Epithelial cell of esophagus (primary cell): Measurements from ENCODE around the gene ITPR1.
A peak's percentile ranks its signal among the peaks of the same experiment; 100 is the strongest.

Source experiments
- DNase-seq: peaks from one replicate; pipeline ENCODE4 v3.0.0; 2010; ENCODE audit warnings: low read depth
- H3K4me3 ChIP-seq: 2 replicates; pipeline ENCODE4 v1.5.1; 2011; ENCODE audit warnings: mild to moderate bottlenecking, low read length, control low read depth
- CTCF ChIP-seq: IDR thresholded peaks from 2 replicates; pipeline ENCODE4 v1.5.1; 2011; ENCODE audit warnings: low read depth, mild to moderate bottlenecking, low read length, control low read depth, inconsistent platforms; ENCODE audit not compliant: insufficient read depth; ENCODE audit errors: missing control alignments

The ITPR1 gene

GRCh38 chr3:4721511-4721911 lies 228.4 kb downstream of the ITPR1 start:
- no peak overlapping the region for H3K4me3 ChIP-seq
- TF ChIP-seq CTCF = no peak
- DNase-seq = no peak

- peak; percentile 65 for TF ChIP-seq CTCF
- no peak overlapping the region for H3K4me3 ChIP-seq
- peak; percentile 85 for DNase-seq
Observed at GRCh38 chr3:4722103-4722502, 229.0 kb downstream of the ITPR1 start.

GRCh38 chr3:4724051-4724629 lies 231.0 kb downstream of the ITPR1 start:
- H3K4me3 ChIP-seq = no peak overlapping the region
- TF ChIP-seq CTCF = no peak

GRCh38 chr3:4726549-4726948 lies 233.4 kb downstream of the ITPR1 start:
- no peak overlapping the region for H3K4me3 ChIP-seq
- no peak for TF ChIP-seq CTCF
- DNase-seq = peak; percentile 72

More at GRCh38 chr3:4724051-4724629, 231.0 kb downstream of the ITPR1 start:
- DNase-seq = no peak

GRCh38 chr3:4729061-4729973 lies 236.2 kb downstream of the ITPR1 start:
- no peak overlapping the region for H3K4me3 ChIP-seq
- TF ChIP-seq CTCF = no peak
- DNase-seq = no peak

GRCh38 chr3:4730719-4731118 lies 237.6 kb downstream of the ITPR1 start:
- no peak for TF ChIP-seq CTCF
- no peak overlapping the region for H3K4me3 ChIP-seq
- no peak for DNase-seq
